ENCODE results near the gene SEC14L2. TPM values are rescaled to one million over a fixed set of nuclear protein-coding genes. Genes with fewer than 3 reads are reported as not detected.

SEC14L2 gene
- total and polyA plus RNA-seq, 2 of the 4 experiments (the other 2 are of a cell fraction): 38.7 to 54.8 TPM

DNA sequence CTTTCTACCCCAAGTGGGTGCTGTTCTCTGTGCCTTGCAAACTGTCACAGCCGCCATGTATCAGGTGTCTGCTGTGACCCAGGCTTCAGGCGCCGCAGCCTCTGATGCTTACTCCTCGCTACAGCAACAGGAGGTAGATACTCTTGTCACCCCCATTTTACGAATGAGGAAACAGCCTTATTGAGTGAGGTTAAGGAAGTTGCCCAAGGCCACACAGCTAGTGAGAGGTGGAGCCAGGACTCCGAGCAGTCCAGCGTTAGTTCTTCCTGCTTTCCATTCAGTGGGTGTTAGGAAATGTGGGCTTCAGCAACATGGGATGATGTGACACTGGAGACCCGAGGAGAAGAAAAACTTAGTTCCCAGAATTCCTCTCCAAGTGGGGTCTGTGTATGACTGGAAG, 23.9 kb upstream of the SEC14L2 start:
- Histone ChIP-seq H4K5ac (ENCODE audit: low read depth, low read length) (no peak overlapping the region), H3K4me3 (ENCODE audit: insufficient read depth, low read depth, low read length) (no peak overlapping the region), H4K20me1 (ENCODE audit: insufficient read depth, low read length) (peaks cover 4% of the 10 kb centered on the region), H3K23ac (ENCODE audit: low read depth, low read length) (no peak overlapping the region), H4K91ac (ENCODE audit: insufficient read depth, low read depth, low read length) (no peak overlapping the region), H2BK15ac (ENCODE audit: low read depth, low read length) (no peak overlapping the region), H2AFZ (replicated peaks; ENCODE audit: low read length, poor library complexity) (no peak overlapping the region), H3K27me3 (ENCODE audit: control insufficient read depth, insufficient read depth, low read length) (no peaks in the 10 kb centered on the region), H3K14ac (replicated peaks; ENCODE audit: low read depth, low read length) (no peak overlapping the region), H2BK5ac (ENCODE audit: low read depth, low read length, poor library complexity, severe bottlenecking) (no peak overlapping the region), H3K79me1 (ENCODE audit: low read depth in 1 of 2, low read length in 2 of 2) (no peaks in the 10 kb centered on the region), H3K9ac (ENCODE audit: low read depth, low read length) (no peak overlapping the region), H2AK5ac (ENCODE audit: low read depth, low read length) (no peak overlapping the region), H4K8ac (ENCODE audit: low read depth in 2 of 2, low read length in 2 of 2) (no peak overlapping the region), H3K18ac (ENCODE audit: low read depth, low read length) (no peak overlapping the region), H3K9me1 (ENCODE audit: insufficient read depth, low read length) (no peaks in the 10 kb centered on the region), H2BK20ac (ENCODE audit: low read depth, low read length) (no peak overlapping the region), H3K4me2 (ENCODE audit: low read depth, low read length) (no peak overlapping the region), H3K9me3 (ENCODE audit: control insufficient read depth, insufficient read depth, low read length) (no peaks in the 10 kb centered on the region), H3K36me3 (ENCODE audit: control insufficient read depth, insufficient read depth, low read length) (peaks cover 16% of the 10 kb centered on the region), H2AK9ac (replicated peaks; ENCODE audit: low read depth, low read length, poor library complexity) (no peak overlapping the region), H3K56ac (ENCODE audit: extremely low read depth, insufficient read depth, low read length) (no peak overlapping the region), H3K4me1 (ENCODE audit: control insufficient read depth, insufficient read depth, low read length) (peaks cover 5% of the 10 kb centered on the region; the same call in 1 of the 2 replicates), H2BK120ac (ENCODE audit: low read depth, low read length) (no peak overlapping the region), H3K4ac (ENCODE audit: low read depth, low read length) (no peak overlapping the region), H3K27ac (ENCODE audit: insufficient read depth, low read length) (no peak overlapping the region)
- BruUV-seq (replicated peaks): no TSS peak
- CTCF ChIA-PET: no interaction called here
- DNase-seq (no peak), ATAC-seq (ENCODE audit: low read depth) (no peak)
- POLR2A ChIA-PET (ENCODE audit: unreplicated experiment): no interaction called here
- no peak for TF ChIP-seq MAZ (IDR thresholded peaks at IDR 0.05; ENCODE audit: borderline replicate concordance, low read depth, low read length)
- TF ChIP-seq, protein P1, sequence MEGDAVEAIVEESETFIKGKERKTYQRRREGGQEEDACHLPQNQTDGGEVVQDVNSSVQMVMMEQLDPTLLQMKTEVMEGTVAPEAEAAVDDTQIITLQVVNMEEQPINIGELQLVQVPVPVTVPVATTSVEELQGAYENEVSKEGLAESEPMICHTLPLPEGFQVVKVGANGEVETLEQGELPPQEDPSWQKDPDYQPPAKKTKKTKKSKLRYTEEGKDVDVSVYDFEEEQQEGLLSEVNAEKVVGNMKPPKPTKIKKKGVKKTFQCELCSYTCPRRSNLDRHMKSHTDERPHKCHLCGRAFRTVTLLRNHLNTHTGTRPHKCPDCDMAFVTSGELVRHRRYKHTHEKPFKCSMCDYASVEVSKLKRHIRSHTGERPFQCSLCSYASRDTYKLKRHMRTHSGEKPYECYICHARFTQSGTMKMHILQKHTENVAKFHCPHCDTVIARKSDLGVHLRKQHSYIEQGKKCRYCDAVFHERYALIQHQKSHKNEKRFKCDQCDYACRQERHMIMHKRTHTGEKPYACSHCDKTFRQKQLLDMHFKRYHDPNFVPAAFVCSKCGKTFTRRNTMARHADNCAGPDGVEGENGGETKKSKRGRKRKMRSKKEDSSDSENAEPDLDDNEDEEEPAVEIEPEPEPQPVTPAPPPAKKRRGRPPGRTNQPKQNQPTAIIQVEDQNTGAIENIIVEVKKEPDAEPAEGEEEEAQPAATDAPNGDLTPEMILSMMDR (conservative IDR thresholded peaks at IDR 0.05; ENCODE audit: low read depth, low read length): no peak
- TF ChIP-seq RCOR1 (IDR thresholded peaks at IDR 0.05; ENCODE audit: insufficient replicate concordance, low read length): no peak
- TF ChIP-seq POLR2A (IDR thresholded peaks at IDR 0.05; ENCODE audit: low read depth, low read length): no peak
- TF ChIP-seq FOS (IDR thresholded peaks at IDR 0.05; ENCODE audit: low read depth, low read length): no peak
- TF ChIP-seq, protein P2, sequence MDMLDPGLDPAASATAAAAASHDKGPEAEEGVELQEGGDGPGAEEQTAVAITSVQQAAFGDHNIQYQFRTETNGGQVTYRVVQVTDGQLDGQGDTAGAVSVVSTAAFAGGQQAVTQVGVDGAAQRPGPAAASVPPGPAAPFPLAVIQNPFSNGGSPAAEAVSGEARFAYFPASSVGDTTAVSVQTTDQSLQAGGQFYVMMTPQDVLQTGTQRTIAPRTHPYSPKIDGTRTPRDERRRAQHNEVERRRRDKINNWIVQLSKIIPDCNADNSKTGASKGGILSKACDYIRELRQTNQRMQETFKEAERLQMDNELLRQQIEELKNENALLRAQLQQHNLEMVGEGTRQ (IDR thresholded peaks at IDR 0.05; ENCODE audit: low read depth, low read length): no peak
- no peak for TF ChIP-seq NFE2L2 (IDR thresholded peaks at IDR 0.05; ENCODE audit: low read depth, low read length)
- TF ChIP-seq RFX5 (IDR thresholded peaks at IDR 0.05; ENCODE audit: low read depth, low read length): no peak
- no peak for TF ChIP-seq CEBPB (IDR thresholded peaks at IDR 0.05; ENCODE audit: low read depth, low read length)
- no peak for TF ChIP-seq RAD21 (IDR thresholded peaks at IDR 0.05; ENCODE audit: low read length)
- no peak for TF ChIP-seq MAFK (IDR thresholded peaks at IDR 0.05; ENCODE audit: low read depth, low read length)
- TF ChIP-seq CHD1 (IDR thresholded peaks at IDR 0.05; ENCODE audit: low read depth, low read length): no peak
- no peak for TF ChIP-seq BHLHE40 (IDR thresholded peaks at IDR 0.05; ENCODE audit: low read depth, low read length)
- no peak for TF ChIP-seq SMC3 (IDR thresholded peaks at IDR 0.05; ENCODE audit: low read depth, low read length)
- no peak for TF ChIP-seq MXI1 (IDR thresholded peaks at IDR 0.05; ENCODE audit: borderline replicate concordance, low read depth, low read length)
- TF ChIP-seq, protein P3, sequence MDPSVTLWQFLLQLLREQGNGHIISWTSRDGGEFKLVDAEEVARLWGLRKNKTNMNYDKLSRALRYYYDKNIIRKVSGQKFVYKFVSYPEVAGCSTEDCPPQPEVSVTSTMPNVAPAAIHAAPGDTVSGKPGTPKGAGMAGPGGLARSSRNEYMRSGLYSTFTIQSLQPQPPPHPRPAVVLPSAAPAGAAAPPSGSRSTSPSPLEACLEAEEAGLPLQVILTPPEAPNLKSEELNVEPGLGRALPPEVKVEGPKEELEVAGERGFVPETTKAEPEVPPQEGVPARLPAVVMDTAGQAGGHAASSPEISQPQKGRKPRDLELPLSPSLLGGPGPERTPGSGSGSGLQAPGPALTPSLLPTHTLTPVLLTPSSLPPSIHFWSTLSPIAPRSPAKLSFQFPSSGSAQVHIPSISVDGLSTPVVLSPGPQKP (IDR thresholded peaks at IDR 0.05; ENCODE audit: borderline replicate concordance, low read depth, low read length): no peak
- intact Hi-C loops (cut with micrococcal nuclease): no loop called here
- in situ Hi-C loops (cut with MboI; ENCODE audit: low sequenced_read_pairs): no loop called here
- dilution Hi-C loops (cut with HindIII; ENCODE audit: low sequenced_read_pairs, unreplicated experiment): no loop called here
- 71% methylated on average over 1 of the region's 8 CpGs; no CpG with 5 or more reads in 1 of the 2 experiments for WGBS, 2 experiments (ENCODE audit: extremely low coverage in 2 of 2, insufficient read length in 1 of 2)
